ENCODE data around the gene EDEM2. TPM values are rescaled to one million over a fixed set of nuclear protein-coding genes. Genes with fewer than 3 reads are reported as not detected.
"Not testable (repeated sequence)": the region's sequence is repeated elsewhere in the genome, so short reads cannot be mapped to it uniquely, and the experiment has no call there.

EDEM2 gene
- polyA plus RNA-seq, 2 of the 4 experiments (the other 2 are of a cell fraction): 41.6 to 51.2 TPM

DNA sequence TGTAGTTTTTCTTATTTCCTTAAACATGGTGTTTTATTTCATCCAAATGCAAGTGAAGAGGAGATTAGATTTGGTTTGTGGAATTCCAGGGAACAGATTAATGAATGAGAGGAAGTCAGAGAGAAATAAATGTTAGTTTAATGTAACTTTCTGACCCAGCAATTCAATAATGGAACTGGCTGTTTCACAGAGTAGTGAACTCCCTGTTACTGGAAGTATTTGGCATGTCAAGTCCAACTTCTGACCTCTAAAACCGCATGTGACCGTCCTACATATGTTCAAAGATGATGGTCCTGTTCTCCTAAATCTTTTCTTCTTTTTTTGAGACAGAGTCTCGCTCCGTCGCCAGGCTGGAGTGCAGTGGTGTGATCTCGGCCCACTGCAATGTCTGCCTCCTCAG, 43.4 kb upstream of the EDEM2 start (continued):
- TF ChIP-seq, protein P1, sequence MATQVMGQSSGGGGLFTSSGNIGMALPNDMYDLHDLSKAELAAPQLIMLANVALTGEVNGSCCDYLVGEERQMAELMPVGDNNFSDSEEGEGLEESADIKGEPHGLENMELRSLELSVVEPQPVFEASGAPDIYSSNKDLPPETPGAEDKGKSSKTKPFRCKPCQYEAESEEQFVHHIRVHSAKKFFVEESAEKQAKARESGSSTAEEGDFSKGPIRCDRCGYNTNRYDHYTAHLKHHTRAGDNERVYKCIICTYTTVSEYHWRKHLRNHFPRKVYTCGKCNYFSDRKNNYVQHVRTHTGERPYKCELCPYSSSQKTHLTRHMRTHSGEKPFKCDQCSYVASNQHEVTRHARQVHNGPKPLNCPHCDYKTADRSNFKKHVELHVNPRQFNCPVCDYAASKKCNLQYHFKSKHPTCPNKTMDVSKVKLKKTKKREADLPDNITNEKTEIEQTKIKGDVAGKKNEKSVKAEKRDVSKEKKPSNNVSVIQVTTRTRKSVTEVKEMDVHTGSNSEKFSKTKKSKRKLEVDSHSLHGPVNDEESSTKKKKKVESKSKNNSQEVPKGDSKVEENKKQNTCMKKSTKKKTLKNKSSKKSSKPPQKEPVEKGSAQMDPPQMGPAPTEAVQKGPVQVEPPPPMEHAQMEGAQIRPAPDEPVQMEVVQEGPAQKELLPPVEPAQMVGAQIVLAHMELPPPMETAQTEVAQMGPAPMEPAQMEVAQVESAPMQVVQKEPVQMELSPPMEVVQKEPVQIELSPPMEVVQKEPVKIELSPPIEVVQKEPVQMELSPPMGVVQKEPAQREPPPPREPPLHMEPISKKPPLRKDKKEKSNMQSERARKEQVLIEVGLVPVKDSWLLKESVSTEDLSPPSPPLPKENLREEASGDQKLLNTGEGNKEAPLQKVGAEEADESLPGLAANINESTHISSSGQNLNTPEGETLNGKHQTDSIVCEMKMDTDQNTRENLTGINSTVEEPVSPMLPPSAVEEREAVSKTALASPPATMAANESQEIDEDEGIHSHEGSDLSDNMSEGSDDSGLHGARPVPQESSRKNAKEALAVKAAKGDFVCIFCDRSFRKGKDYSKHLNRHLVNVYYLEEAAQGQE (IDR thresholded peaks at IDR 0.05): no peak
- no peak for TF ChIP-seq RARB (CRISPR knock-in tag; IDR thresholded peaks at IDR 0.05)
- TF ChIP-seq RFX5 (IDR thresholded peaks at IDR 0.05): no peak

DNA sequence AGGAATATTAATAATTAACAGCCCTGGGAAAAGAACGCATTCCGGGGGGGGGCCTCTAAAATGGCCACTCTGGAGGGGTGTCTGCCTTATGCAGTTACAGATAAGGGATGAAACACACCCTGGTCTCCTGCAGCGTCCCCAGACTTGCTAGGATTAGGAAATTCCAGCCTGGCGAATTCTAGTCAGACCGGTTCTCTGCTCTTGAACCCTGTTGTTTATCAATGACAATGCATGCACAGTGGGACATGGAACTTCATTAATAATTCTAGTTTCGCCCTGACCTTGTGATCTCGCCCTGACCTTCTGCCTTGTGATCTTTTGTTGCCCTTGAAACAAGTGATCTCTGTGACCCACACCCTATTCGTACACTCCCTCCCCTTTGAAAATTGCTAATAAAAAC, 42.1 kb upstream of the EDEM2 start:
- H3K4me2 ChIP-seq; H3K4me1 ChIP-seq; FAIRE-seq; ATAC-seq; DNase-seq (ENCODE audit: low read depth in 1 of 2, low spot score in 1 of 2); H3K9me3 ChIP-seq; H3K27ac ChIP-seq; POLR2A ChIA-PET; H3K4me3 ChIP-seq: not testable (repeated sequence)
- 88% methylated on average over 7 of the region's 8 CpGs for WGBS (ENCODE audit: missing lambda C conversion rate)
- CTCF ChIA-PET: interaction anchor here (2.9 kb wide), 1 partner anchor 19 kb away, joined by 11 read pairs; no protein-coding TSS in a partner anchor

DNA sequence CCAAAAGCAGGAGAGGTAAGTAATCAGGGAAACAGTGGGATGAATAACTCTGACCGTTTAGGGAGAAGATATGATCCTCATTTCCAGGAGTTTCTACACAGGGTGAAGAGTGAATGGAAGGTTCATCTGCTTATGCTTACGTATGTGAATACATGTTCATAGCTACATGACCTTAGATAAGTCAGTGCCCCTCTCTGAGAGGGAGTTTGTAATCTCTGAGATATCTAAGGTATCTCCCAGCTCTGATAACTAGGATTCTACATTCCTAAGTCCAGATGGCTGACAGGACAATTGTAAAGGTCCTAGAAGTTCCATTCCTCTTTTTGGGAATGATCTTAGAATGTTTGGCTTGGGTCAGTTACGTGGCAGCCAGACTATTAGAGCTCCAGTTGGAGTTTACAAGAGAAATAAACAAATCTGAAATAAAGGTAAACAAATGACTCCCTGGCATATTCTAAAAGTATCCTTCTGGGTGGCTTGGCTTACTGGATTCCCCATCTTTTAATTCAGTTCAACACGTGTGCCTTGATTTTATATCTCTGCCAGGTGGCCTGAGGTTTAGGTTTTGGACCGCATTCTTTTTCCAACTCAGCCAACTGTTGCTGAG, 40.6 kb upstream of the EDEM2 start:
- FAIRE-seq: no peak
- ChIA-PET POLR2A (no interaction called here), CTCF (interaction anchor here (0.6 to 2.9 kb wide), 7 partner anchors 16 to 1607 kb away, joined by 3 to 11 read pairs (median 3); no protein-coding TSS in a partner anchor)
- no peak for DNase-seq (ENCODE audit: low read depth in 1 of 2, low spot score in 1 of 2)
- no peak overlapping the region for H3K4me3 ChIP-seq
- no peak for TF ChIP-seq ZSCAN20 (CRISPR knock-in tag; IDR thresholded peaks at IDR 0.05)
- TF ChIP-seq CBX8 (IDR thresholded peaks at IDR 0.05): no peak
- no peak for TF ChIP-seq CEBPB (IDR thresholded peaks at IDR 0.05)
- TF ChIP-seq MAZ (IDR thresholded peaks at IDR 0.05; ENCODE audit: borderline replicate concordance, low read depth, low read length): no peak
- no peak for TF ChIP-seq GATA3 (IDR thresholded peaks at IDR 0.05; ENCODE audit: borderline replicate concordance)
- TF ChIP-seq, protein P2, sequence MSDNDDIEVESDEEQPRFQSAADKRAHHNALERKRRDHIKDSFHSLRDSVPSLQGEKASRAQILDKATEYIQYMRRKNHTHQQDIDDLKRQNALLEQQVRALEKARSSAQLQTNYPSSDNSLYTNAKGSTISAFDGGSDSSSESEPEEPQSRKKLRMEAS (IDR thresholded peaks at IDR 0.05): no peak
- no peak for TF ChIP-seq BHLHE40 (IDR thresholded peaks at IDR 0.05; ENCODE audit: low read depth, low read length)
- H3K27ac ChIP-seq: no peak overlapping the region
- WGBS (ENCODE audit: missing lambda C conversion rate): 78% methylated on average over 5 of the region's 5 CpGs
- no peak for ATAC-seq
- H3K4me1 ChIP-seq: no peaks in the 10 kb centered on the region
- H3K4me2 ChIP-seq: no peak overlapping the region
- peaks cover 9% of the 10 kb centered on the region for H3K9me3 ChIP-seq

DNA sequence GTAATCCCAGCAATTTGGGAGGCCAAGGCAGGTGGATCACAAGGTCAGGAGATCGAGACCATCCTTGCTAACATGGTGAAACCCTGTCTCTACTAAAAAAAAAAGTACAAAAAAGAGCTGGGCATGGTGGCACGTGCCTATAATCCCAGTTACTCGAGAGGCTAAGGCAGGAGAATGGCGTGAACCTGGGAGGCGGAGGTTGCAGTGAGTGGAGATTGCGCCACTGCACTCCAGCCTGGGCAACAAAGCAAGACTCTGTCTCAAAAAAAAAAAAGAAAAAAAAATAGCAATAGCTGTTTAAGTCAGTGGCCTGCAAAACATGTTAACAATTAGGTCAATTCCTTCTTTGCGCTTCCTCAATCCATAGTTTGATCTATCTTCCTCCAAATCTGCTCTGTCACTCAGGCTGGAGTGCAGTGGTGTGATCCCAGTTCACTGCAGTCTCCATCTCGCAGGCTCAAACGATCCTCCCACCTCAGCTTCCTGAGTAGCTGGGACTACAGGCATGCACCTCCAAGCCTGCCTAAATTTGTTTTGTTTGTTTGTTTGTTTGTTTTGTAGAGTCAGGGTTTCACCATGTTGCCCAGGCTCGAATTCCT, 39.7 kb upstream of the EDEM2 start:
- H3K4me2 ChIP-seq; DNase-seq (ENCODE audit: low read depth in 1 of 2, low spot score in 1 of 2); POLR2A ChIA-PET; FAIRE-seq; H3K4me3 ChIP-seq; ATAC-seq; H3K27ac ChIP-seq; H3K9me3 ChIP-seq; H3K4me1 ChIP-seq: not testable (repeated sequence)
- CTCF ChIA-PET: interaction anchor here (1.4 to 1.7 kb wide), 2 partner anchors 42 to 70 kb away, joined by 3 read pairs; no protein-coding TSS in a partner anchor
- WGBS (ENCODE audit: missing lambda C conversion rate): 95% methylated on average over 10 of the region's 10 CpGs

DNA sequence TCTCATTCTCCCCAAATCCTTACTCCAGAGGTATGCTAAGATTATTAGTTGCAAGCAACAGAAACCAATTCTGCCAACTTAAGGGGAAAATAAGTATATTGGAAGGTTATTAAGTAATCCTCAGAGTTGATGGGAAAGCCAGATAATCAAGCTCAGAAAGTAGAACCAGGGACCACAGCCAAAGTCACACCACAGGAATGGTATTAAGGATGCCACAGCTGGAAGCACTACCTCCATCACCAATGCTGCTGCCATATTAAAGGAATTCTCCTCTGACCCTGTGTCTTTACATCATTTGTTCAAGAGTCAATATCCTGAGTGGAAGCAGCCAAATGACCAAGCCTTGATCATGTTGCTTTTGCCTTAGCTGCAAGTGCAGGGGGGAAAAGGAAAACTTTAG, 34.6 kb upstream of the EDEM2 start:
- Histone ChIP-seq H3K4me3 (no peak overlapping the region), H3K27ac (no peak overlapping the region), H3K4me2 (no peak overlapping the region), H3K4me1 (peaks cover 6% of the 10 kb centered on the region), H3K9me3 (peaks cover 9% of the 10 kb centered on the region)
- ChIA-PET POLR2A (no interaction called here), CTCF (interaction anchor here (0.9 to 1.0 kb wide), 2 partner anchors 14 to 37 kb away, joined by 4 to 6 read pairs; no protein-coding TSS in a partner anchor)
- no peak for FAIRE-seq
- DNase-seq (ENCODE audit: low read depth in 1 of 2, low spot score in 1 of 2): no peak
- ATAC-seq: no peak
- TF ChIP-seq MYC (IDR thresholded peaks at IDR 0.05; ENCODE audit: borderline replicate concordance, low read length): no peak
- TF ChIP-seq NR3C1 (IDR thresholded peaks at IDR 0.05): no peak
- no peak for TF ChIP-seq POLR2A (IDR thresholded peaks at IDR 0.05; ENCODE audit: low read length)
- TF ChIP-seq, protein P3, sequence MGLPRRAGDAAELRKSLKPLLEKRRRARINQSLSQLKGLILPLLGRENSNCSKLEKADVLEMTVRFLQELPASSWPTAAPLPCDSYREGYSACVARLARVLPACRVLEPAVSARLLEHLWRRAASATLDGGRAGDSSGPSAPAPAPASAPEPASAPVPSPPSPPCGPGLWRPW (IDR thresholded peaks at IDR 0.05): no peak
- TF ChIP-seq HOXB13 (CRISPR knock-in tag; IDR thresholded peaks at IDR 0.05; ENCODE audit: low read depth): no peak
- TF ChIP-seq RNF2 (IDR thresholded peaks at IDR 0.05; ENCODE audit: borderline replicate concordance, low read depth): no peak
- TF ChIP-seq HDAC2 (IDR thresholded peaks at IDR 0.05): no peak
- TF ChIP-seq CHD2 (IDR thresholded peaks at IDR 0.05; ENCODE audit: low read length, partially characterized antibody): no peak
- no peak for TF ChIP-seq FOXS1 (CRISPR knock-in tag; IDR thresholded peaks at IDR 0.05)
- TF ChIP-seq, protein P4, sequence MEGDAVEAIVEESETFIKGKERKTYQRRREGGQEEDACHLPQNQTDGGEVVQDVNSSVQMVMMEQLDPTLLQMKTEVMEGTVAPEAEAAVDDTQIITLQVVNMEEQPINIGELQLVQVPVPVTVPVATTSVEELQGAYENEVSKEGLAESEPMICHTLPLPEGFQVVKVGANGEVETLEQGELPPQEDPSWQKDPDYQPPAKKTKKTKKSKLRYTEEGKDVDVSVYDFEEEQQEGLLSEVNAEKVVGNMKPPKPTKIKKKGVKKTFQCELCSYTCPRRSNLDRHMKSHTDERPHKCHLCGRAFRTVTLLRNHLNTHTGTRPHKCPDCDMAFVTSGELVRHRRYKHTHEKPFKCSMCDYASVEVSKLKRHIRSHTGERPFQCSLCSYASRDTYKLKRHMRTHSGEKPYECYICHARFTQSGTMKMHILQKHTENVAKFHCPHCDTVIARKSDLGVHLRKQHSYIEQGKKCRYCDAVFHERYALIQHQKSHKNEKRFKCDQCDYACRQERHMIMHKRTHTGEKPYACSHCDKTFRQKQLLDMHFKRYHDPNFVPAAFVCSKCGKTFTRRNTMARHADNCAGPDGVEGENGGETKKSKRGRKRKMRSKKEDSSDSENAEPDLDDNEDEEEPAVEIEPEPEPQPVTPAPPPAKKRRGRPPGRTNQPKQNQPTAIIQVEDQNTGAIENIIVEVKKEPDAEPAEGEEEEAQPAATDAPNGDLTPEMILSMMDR (IDR thresholded peaks at IDR 0.05): no peak
- TF ChIP-seq POLR2AphosphoS2 (conservative IDR thresholded peaks at IDR 0.05; ENCODE audit: low read length): no peak
- TF ChIP-seq MAZ (IDR thresholded peaks at IDR 0.05; ENCODE audit: borderline replicate concordance, low read depth, low read length): no peak
- no peak for TF ChIP-seq ZFP36 (IDR thresholded peaks at IDR 0.05; ENCODE audit: borderline replicate concordance, partially characterized antibody)
- TF ChIP-seq EHF (CRISPR knock-in tag; IDR thresholded peaks at IDR 0.05): no peak
